GM21360 (cell line): ENCODE results near the gene BIRC5.
A peak's percentile ranks its signal among the peaks of the same experiment; 100 is the strongest.
"Not testable (repeated sequence)": the region's sequence is repeated elsewhere in the genome, so short reads cannot be mapped to it uniquely, and the experiment has no call there.

Source experiments
- ATAC-seq: cut with Tn5 transposase; IDR thresholded peaks from one replicate; pipeline ENCODE4 v1.9.1; 2021; ENCODE audit warnings: mild to moderate bottlenecking, moderate library complexity; ENCODE audit not compliant: unreplicated experiment

BIRC5 gene

DNA sequence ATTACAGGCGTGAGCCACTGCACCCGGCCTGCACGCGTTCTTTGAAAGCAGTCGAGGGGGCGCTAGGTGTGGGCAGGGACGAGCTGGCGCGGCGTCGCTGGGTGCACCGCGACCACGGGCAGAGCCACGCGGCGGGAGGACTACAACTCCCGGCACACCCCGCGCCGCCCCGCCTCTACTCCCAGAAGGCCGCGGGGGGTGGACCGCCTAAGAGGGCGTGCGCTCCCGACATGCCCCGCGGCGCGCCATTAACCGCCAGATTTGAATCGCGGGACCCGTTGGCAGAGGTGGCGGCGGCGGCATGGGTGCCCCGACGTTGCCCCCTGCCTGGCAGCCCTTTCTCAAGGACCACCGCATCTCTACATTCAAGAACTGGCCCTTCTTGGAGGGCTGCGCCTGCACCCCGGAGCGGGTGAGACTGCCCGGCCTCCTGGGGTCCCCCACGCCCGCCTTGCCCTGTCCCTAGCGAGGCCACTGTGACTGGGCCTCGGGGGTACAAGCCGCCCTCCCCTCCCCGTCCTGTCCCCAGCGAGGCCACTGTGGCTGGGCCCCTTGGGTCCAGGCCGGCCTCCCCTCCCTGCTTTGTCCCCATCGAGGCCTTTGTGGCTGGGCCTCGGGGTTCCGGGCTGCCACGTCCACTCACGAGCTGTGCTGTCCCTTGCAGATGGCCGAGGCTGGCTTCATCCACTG is at the start of gene BIRC5:
Gene BIRC5 (plus strand): TSS at position 238 of the 690 bp plus-strand sequence. CDS start 64 bp downstream, at position 302.
- ATAC-seq: peak; percentile 84

GRCh38 chr17:78164748-78165607 is 49.1 kb upstream of the BIRC5 start:
- no peak for ATAC-seq

- ATAC-seq: no peak
Measured at GRCh38 chr17:78166416-78166815, 47.6 kb upstream of the BIRC5 start.

DNA sequence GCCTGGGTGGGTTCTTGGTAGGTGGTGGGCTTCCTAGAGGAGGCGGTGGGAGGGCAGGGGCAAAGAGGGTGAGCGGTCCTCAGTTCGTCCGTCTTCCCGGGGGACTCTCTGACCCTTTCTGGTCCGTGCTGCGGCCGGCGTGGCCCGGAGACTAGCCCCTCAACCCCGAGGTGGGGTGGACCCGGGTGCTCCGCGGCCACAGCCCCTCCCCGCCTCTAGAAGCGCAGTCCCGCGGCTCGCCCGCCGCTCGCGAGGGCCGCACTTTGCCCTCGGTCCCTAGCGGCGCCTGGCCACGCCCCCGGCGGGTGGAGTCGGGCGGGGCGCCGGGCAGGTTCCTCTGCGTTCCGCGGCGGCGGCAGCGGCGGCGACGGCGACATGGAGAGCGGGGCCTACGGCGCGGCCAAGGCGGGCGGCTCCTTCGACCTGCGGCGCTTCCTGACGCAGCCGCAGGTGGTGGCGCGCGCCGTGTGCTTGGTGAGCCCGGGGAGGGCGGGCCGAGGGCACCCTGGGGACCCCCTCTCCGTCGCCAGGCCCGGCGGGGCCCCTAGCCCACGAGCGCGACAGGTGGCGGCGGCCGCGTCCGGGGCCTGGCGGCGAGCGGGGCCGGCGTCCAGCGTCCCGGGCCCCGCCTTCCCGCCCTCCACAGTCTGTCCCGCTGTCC is 45.7 kb upstream of the BIRC5 start, which contains the start of gene SYNGR2:
Gene SYNGR2 (plus strand): TSS at position 340 of the 661 bp plus-strand sequence. CDS start 36 bp downstream, at position 376.
- peak; percentile 50 for ATAC-seq

GRCh38 chr17:78168903-78169793 is 44.9 kb upstream of the BIRC5 start:
- ATAC-seq: peak; percentile 14

GRCh38 chr17:78170692-78171590 is 43.1 kb upstream of the BIRC5 start:
- ATAC-seq: no peak

- ATAC-seq: not testable (repeated sequence)
Measured at GRCh38 chr17:78171591-78172248, 42.3 kb upstream of the BIRC5 start.

DNA sequence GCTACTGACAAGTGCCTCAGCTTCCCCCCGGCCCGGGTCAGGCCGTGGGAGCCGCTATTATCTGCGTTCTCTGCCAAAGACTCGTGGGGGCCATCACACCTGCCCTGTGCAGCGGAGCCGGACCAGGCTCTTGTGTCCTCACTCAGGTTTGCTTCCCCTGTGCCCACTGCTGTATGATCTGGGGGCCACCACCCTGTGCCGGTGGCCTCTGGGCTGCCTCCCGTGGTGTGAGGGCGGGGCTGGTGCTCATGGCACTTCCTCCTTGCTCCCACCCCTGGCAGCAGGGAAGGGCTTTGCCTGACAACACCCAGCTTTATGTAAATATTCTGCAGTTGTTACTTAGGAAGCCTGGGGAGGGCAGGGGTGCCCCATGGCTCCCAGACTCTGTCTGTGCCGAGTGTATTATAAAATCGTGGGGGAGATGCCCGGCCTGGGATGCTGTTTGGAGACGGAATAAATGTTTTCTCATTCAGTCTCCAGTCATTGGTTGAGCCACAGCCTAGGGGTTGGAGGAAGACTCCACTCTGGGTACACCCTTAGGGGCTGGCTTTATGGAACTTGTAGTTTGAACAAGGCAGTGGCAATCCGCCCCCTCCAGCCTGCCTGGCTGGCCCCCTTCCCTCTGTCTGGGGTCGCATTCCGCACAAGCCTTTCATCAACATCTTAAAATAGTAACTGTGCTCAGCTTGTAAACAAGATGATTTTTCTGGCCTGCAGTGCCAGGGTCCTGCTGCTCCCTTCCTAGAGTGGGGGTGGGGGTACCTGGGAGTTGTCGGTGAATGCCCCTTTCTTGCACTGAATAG is 41.6 kb upstream of the BIRC5 start:
- ATAC-seq: no peak

DNA sequence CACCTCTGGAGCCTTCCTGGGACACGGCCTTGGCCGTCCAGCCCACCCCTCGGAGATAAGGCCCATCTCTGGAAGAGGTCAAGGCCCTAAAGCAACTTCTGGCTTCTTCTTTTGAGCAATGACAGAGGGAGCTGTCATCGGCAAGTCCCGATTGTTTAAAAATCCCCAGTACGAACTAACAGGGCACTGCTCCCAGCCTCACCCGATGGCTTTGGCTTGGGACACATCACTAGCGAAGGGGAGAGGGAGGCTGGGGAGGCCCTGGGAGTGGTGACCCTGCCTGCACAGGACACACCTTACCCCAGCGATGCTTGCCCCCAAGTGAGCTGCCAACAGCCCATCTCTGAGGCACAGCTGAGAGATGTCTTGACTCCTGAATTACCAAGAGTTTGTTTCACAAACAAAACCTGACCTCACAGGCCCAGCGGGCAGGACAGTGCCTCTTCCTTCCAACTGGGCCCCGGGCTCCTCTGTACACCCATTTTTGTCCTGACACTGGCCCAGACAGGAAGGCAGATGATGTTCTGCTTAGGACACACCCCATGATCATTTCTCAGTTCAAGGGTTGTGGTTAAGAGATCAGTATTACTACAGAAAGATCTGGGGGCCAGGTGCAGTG is 40.8 kb upstream of the BIRC5 start:
- ATAC-seq: no peak

GRCh38 chr17:78174346-78174869 is 39.6 kb upstream of the BIRC5 start:
- no peak for ATAC-seq

GRCh38 chr17:78174870-78175642 is 39.0 kb upstream of the BIRC5 start:
- no peak for ATAC-seq

DNA sequence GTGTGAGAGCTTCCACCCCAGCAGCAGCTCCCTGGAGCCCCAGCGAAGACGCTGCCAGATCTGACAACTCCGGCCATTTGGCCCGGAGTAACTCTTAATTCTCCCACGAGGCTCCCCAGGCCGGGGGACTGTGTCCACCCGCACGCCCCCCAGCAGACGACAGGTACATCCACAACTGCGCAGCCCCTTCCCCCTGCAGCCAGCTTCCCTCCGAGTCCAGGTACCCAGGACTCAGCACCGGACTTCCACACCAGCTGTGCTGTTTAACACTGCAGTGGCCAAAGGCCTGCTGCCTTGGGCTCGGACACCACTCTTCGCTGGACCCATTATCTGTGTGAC is 38.4 kb upstream of the BIRC5 start:
- ATAC-seq: no peak

DNA sequence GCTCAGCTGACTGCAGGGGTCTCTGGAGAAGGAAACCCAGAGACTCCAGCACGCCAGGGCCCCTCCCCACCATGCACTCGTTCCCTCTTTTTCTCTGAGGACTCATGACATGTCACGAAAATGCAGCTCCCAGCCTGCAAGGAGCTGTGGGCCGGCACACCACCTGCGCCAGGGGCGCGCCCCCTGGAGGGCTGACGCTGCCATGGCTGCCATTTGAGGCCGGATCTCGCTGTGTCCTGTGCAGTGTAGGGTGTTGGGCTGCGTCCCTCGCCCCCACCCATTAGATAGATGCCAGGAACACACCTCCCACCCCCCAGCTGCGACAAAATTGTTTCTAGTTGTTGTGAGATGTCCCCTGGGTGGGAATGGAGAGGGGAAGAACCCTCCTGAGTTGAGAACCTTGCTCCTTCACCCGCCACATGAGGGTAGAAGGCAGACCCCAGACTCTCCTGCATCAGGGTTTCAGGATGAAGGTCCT is 37.5 kb upstream of the BIRC5 start:
- ATAC-seq: no peak

DNA sequence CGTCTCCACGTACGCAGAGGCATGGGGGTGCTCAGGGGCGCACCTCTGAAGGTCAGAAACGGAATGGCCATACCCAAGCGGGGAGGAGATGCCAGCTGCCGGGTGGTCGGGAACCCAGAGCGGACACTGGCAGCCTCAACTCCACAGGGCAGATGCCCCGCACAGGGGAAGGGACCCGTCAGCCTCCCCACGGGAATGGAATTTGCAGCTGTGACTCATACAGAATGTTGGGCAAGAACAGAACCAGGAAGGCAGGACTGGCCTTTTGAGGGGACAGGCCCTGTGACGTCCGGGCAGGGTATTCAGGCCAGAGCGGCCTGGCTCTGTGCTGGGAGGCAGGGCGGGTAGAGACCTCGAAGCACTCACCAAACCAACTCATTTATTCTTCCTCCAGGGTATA is 34.7 kb upstream of the BIRC5 start:
- ATAC-seq: no peak

DNA sequence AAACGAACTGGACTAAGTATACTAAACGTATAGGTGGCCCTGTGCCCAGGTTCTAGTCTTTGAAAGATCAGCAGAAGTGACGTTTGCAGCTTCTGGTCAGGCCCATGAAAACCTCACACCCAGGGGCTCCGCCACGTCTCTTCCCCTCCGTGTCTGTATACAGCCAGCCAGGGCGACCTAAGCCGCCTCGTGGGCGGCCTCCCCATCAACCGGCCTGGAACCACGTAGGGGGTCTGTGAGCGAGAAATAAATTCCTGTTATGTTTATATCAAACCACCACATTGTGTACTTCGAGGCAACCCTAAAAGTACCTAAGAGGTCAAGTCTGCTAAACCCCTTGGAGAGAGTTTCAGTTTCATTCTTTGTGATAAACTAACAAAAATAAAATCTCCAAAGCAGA is 34.0 kb upstream of the BIRC5 start:
- ATAC-seq: no peak

GRCh38 chr17:78180508-78180907 is 33.5 kb upstream of the BIRC5 start:
- no peak for ATAC-seq

DNA sequence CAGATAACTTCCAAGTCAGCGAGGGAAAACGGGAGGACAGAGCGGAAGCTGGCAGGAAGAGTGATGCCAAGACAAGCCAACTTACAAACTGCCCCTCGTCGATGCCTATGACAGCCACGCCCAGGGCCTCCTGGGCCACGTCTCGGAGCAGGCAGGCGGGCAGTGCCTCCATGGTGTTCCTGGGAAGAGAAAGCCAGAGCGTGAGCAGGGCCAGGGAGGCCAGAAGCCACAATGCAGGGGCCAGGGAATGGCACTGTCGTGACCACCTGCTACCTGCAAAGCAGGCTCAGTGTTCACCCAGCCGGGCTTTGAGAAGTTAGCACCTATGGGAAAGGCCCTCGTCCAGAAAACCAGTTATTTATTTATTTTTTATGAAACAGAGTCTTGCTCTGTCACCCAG is 31.5 kb upstream of the BIRC5 start:
- ATAC-seq: no peak
